A549 (cell line): ENCODE results near the gene HMOX1.

Experiments used
- POLR2A ChIP-seq: IDR thresholded peaks from 2 replicates; pipeline ENCODE4 v1.6.1; 2012; ENCODE audit warnings: mild to moderate bottlenecking, low read length
- TF ChIP-seq, protein P1 (sequence below): fragments of >200 bp; sonication (Bioruptor Twin); formaldehyde crosslinking; IDR thresholded peaks from 3 replicates; pipeline ENCODE4 v1.5.1; 2016

DNA sequence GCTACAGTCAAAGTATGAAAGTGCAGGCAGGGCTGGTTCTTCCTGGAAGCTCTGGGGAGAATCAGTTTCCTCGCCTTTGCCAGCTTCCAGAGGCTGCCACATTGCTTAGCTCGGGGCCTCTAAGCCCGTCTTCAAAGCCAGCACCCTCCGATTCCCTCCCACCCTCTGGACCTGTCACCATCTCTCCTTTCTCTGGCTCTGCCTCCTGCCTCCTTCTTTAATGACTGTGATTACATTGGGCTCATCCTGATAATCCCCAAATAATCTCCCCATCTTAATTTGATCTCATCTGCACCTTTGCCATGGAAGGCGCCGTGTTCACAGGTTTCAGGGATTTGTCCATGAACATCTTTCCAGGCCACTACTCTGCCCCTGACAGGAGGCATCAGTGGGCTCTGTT is 61.6 kb downstream of the HMOX1 start:
- TF ChIP-seq, protein P1, sequence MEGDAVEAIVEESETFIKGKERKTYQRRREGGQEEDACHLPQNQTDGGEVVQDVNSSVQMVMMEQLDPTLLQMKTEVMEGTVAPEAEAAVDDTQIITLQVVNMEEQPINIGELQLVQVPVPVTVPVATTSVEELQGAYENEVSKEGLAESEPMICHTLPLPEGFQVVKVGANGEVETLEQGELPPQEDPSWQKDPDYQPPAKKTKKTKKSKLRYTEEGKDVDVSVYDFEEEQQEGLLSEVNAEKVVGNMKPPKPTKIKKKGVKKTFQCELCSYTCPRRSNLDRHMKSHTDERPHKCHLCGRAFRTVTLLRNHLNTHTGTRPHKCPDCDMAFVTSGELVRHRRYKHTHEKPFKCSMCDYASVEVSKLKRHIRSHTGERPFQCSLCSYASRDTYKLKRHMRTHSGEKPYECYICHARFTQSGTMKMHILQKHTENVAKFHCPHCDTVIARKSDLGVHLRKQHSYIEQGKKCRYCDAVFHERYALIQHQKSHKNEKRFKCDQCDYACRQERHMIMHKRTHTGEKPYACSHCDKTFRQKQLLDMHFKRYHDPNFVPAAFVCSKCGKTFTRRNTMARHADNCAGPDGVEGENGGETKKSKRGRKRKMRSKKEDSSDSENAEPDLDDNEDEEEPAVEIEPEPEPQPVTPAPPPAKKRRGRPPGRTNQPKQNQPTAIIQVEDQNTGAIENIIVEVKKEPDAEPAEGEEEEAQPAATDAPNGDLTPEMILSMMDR, result no peak
- TF ChIP-seq POLR2A, result no peak
